22Rv1 (cell line): ENCODE measurements around the gene TCF4.

Experiments used
- ZFX ChIP-seq: fragments of 450-650 bp; IDR thresholded peaks from 2 replicates; pipeline ENCODE4 v1.6.1; 2017; ENCODE audit warnings: antibody characterized with exemption, borderline replicate concordance
- TF ChIP-seq, protein P1 (sequence below): fragments of 450-650 bp; IDR thresholded peaks from 2 replicates; pipeline ENCODE4 v1.5.1; 2017; ENCODE audit warnings: mild to moderate bottlenecking

DNA sequence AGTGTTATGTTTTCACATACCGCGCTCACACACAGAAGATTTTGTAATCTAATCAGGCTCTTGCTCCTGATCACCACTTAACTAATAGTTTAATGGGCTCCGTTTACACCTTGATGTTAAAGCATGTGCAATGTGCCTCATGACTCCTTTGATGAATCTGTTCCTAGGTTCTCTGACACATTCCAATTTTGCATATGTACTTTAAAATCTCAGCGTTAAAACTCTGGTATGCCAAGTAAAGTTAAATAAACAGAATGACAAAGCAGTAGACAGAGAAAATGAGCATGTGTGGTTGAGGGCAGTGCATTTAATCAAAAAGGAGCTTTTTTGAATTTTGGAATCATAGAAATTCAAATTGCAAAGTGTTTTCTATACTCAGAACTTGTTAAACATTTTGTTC lies 96.4 kb downstream of the TCF4 start:
- TF ChIP-seq, protein P1, sequence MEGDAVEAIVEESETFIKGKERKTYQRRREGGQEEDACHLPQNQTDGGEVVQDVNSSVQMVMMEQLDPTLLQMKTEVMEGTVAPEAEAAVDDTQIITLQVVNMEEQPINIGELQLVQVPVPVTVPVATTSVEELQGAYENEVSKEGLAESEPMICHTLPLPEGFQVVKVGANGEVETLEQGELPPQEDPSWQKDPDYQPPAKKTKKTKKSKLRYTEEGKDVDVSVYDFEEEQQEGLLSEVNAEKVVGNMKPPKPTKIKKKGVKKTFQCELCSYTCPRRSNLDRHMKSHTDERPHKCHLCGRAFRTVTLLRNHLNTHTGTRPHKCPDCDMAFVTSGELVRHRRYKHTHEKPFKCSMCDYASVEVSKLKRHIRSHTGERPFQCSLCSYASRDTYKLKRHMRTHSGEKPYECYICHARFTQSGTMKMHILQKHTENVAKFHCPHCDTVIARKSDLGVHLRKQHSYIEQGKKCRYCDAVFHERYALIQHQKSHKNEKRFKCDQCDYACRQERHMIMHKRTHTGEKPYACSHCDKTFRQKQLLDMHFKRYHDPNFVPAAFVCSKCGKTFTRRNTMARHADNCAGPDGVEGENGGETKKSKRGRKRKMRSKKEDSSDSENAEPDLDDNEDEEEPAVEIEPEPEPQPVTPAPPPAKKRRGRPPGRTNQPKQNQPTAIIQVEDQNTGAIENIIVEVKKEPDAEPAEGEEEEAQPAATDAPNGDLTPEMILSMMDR = no peak
- TF ChIP-seq ZFX = no peak
